GM18498 (cell line): ENCODE measurements around the gene CLDN20.

Source experiments
- ATAC-seq: cut with Tn5 transposase; IDR thresholded peaks from one replicate; pipeline ENCODE4 v1.9.1; 2021; ENCODE audit warnings: mild to moderate bottlenecking, moderate library complexity; ENCODE audit not compliant: unreplicated experiment

Gene CLDN20

GRCh38 chr6:155244434-155244833 lies 19.4 kb upstream of the CLDN20 start:
- no peak for ATAC-seq

GRCh38 chr6:155245193-155245592 lies 18.6 kb upstream of the CLDN20 start:
- no peak for ATAC-seq

DNA sequence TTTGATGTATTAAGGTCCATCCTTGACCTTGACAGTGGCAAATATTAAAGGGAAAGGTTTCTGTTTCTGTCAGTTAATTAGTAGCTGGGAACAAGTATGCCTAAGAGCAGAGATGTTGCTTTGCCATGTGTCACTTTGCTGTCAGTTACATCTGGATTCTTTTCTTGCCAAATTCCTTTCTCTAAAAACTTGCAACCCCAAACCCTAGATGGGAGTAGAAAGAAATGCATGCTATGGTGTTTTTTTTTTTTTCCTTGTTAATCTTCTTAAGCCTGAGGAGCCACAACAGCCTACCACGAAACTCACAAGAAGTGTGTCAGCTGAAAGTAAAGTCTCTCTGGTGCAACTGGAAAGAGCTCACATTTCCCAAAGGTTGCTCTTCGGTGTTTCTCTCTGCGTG lies 18.0 kb upstream of the CLDN20 start:
- ATAC-seq: no peak

DNA sequence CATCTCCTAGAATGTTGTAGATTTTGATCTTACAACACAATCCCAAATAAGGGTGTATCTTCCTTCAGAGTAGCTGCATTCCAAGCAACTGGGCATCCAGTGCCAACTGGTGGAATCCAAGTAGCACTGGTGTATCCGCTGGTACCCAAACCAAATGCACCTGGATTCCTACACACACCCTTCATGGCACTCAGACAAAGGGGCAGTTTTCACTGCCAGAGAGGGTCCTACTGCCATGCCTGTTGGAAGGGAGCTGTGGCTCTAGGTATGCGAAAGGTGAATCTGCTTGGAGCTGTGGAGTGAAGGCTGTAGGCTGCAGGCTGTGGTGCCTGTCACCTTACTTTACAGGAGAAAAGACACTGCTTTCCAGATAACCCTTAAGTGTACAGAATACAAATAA lies 17.0 kb upstream of the CLDN20 start:
- ATAC-seq: no peak

GRCh38 chr6:155247618-155248007 lies 16.2 kb upstream of the CLDN20 start:
- no peak for ATAC-seq

DNA sequence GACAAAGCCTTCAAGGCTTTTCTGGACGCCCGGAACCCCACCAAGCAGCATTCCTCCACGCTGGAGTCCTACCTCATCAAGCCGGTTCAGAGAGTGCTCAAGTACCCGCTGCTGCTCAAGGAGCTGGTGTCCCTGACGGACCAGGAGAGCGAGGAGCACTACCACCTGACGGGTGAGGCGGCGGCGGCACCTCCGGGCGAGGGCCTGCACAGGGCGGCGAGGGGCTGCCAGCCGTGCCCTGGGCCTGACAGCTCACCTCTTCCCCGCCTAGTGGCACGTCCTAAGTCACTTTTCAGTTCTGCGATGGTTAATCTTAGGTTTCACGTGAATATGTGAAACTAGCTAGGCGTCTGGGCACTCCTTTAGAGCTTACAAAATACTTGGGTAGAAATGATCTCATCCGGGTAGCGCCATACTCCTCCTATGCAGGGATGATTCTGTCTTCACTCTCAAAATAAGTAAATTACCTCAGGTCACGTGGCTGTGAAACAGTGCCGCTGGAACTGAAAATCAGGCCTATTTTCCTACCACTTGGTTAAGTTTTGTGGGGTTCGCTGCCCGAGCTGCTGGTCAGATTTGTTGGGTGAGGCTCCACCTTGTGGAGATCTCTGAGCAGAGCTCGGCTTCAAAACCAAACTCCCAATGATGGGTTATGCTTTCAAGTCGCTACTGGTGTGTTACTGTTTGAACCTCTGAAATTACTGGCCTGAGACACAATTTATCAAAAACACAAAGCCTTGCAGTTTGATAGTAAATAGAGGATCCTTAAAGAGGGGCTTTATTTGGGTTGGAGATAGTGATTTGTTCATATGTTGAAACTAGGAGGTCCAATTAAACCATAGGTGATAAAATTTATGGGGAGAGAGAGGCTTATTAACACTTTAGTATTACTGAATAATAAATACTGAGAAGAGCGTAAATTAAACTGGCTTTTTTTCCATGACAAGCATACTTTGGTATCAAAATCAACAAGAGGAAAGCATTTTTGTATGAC lies 15.5 kb upstream of the CLDN20 start:
- ATAC-seq: no peak

DNA sequence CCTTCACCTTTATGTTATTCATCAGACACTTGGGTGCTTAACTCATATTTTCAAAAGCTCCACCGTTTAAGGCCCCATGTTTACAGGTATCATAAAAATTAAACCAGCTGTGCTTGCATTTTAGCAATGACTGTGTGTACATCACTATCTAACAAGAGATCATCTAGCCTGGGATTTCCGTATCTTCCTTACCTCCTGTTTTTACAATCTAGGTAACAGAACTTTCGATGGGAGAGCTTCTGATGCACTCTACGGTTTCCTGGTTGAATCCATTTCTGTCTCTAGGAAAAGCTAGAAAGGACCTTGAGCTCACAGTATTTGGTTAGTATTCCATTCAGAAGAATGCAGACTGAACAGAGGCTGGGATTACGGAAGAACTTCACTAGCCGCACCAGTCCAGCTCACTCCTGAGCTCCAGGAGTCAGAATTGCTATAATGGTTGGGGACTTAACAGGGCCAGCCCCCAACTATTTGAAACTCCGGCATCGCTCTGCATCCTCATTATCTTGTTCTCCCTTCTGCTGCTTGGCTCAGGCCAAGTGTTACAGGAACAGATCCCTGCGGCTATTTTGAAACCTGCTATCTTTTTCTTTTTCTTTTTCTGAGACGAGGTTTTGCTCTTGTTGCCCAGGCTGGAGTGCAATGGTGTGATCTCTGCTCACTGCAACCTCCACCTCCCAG lies 13.0 kb upstream of the CLDN20 start:
- no peak for ATAC-seq

DNA sequence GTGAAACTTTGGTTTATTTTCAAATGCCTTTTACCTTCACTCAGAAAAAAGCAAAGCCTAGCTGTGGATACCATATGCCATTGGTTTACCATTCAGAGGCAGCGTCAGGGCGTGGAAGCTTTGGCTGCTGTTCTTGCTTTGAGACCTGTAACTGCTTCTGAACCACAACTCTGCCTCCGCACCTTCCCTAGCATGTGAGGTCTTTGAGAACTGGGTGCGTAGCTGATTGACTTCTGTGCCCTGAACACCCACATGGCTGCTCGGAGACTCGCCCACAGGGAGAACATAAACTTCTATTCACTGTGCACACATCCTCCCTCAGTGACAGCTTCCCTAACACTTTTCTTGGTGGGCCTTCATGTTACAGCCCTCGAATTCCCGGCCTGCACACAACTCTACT lies 11.2 kb upstream of the CLDN20 start:
- ATAC-seq: no peak

DNA sequence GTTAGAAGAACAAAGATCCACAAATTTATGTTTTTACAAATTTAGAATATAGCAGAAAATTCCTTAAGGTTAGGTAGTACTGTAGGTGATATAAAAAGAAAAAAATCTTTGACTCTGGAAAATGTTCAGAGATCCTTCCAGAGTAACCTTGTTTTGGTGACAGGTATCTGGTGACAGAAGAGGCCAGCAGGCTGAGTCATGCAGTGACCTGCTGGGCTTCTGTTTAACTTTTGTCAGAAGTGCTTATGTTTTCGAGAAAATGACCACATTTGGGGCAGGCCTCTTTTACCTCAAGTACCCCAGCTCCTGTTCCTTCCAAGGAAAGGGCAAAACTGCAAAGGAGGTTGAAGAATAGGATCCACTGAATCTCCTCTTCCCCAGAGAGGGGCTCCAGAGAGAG lies 10.5 kb upstream of the CLDN20 start:
- ATAC-seq: no peak

DNA sequence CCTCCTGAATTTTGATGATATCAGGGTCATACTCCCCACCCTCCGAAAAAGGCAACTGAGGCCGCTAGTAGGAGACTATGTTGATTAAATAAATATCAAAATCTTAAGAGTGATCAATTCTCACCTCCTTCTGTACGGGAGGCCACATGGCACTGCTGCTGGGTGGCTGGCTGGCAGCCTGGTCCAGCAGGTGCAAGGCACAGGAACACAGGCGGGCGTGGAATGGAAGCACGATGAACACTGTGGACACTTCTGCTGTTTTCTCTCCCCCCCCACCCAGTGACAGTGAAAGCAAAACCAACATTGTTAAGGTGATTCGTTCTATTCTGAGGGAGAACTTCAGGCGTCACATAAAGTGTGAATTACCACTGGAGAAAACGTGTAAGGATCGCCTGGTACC lies 9.7 kb upstream of the CLDN20 start:
- no peak for ATAC-seq

GRCh38 chr6:155256122-155256795 lies 7.6 kb upstream of the CLDN20 start:
- no peak for ATAC-seq

- no peak for ATAC-seq
Measured at GRCh38 chr6:155257796-155258195, 6.0 kb upstream of the CLDN20 start.

DNA sequence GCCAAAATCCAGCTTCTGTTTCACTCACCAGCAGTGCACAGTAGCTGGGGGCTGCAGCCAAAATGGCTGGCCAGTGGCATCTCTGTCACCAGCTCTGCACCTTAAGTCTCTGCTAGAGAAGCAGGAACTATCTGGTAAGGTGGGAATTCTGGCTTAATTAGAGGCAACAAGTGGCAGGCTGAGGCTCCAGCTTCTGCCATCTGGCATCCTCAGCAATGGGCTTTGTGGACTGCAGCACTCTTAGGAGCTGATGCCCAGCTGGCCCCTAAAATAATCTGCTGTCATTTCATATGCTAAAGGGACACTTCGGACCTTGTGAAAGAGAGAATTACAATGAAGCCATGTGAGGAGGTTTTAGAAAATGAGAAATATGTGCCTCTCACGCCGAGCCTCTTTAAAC lies 4.6 kb upstream of the CLDN20 start:
- no peak for ATAC-seq

- no peak for ATAC-seq
Measured at GRCh38 chr6:155259897-155260296, 3.9 kb upstream of the CLDN20 start.

- no peak for ATAC-seq
Measured at GRCh38 chr6:155260686-155261085, 3.1 kb upstream of the CLDN20 start.

DNA sequence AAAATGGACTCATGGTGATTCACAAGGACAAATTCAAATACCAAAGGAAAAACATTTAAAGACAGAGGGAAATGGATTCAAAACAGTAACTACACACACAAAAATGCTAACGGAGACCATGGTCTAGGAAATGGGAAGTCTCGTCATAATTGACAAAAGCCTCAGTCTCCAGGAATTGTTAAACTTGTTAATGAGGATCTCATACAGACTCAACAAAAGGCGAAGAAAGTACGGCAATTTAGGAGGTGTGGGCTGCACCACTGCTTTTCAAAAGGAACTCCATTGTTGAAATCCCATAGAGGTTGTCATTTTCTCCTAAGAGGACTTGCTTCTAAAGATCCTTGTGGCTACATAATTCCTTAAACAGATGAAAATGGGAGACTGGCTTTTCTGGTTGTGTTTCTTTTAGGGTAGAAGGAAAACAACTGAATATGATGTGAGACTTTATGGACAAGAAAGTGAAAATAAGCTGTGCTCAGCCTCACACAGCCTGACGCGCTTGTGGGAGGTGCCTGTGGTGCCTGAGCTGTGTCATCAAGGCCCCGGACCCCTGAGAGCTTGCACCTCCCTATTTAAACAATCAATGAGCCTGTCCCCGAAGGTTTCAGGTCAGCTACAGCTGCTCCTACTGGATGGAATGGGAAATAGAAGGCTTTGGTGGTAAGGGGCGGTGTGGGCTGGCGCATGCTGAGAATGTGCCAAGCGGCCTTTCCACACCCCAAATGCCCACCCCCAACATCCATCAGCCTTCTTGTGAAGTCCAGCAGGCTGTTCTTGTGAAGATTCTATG lies 2.5 kb upstream of the CLDN20 start:
- peak; percentile 80 for ATAC-seq

DNA sequence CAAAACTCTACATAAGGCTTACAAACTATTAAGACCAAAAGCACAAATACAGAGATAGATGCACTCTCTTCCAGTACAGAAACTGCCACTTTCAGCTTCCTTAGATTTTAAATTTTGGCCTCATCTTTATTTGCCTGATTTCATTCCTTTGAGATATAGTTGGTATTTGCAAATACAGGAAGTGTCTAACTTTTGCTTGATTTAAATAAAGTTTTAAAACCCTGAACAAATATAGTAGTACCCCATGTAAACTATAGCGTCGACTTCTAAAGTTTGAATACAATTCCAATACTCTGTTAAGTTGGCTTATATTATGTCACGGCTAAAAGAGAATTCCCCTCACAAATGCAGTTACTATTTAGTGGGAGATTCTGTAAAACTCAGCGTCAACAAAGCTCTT lies 1.2 kb upstream of the CLDN20 start:
- ATAC-seq: no peak

DNA sequence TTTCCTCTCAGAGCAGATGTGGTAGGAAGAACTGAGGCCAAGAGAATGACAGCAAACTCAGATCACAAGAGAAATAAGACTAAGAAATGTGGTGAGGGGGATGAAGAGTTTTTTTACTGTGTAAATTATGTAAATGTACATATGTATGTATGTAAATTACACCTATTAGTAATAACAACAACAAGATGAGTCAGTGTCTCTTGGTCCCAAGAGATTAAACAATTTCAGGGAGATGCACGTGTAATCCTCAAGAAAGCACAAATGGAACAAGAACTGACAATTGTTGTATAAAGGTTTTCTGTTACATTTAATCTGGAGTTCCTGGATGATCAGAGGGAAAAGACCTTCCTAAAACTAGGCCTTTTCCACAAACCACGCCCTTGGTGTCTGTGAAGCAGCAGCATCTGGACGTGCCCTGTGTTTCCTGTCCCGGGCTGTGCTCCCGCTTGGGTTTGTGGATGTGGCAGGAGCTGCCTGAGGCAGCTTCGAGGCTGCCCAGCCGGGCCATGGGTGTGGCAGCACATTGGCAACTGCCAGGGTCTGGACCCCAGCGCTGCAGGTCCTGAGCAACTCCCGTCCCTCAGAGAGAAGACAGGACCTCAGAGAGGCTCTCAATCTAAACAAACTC lies 994 bp downstream of the CLDN20 start:
- ATAC-seq: no peak

- no peak for ATAC-seq
Measured at GRCh38 chr6:155265843-155266535, 2.2 kb downstream of the CLDN20 start.

DNA sequence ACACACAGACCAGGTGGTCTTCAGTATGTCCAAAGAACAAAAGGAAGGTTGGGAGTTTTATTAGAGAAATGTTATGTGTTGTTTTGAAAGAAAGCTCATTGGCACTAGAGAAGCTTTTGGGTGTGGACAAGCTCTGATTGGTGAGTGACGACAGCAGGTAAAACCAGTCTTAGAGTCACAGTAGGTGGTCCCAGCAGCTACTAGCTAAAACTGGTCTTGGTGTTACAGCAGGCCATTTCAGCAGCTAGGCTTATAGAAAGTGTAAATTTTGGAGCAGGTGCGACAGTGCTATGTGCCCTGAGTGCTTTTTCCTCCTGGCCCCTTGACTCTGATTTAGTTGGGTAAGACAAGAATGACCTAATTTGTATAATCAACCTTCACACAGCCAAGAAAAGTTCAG lies 3.6 kb downstream of the CLDN20 start:
- ATAC-seq: no peak
